HCT116 (cell line): ENCODE results near the gene HSD3B2.

Experiments
- CEBPB ChIP-seq: IDR thresholded peaks from 2 replicates; pipeline ENCODE4 v1.6.1; 2012; ENCODE audit warnings: low read depth
- CTCF ChIP-seq, 3 experiments: fragments of 200-600 bp in 1 of 3; sonication (generic) in 1 of 3; IDR thresholded peaks in 2 of 3; conservative IDR thresholded peaks in 1 of 3; 2 replicates each; pipeline ENCODE4 v1.5.1; 2012 to 2017; ENCODE audit warnings: low read depth in 2 of 3, low read length in 2 of 3, antibody characterized with exemption in 1 of 3, borderline replicate concordance in 1 of 3, control low read depth in 1 of 3, mild to moderate bottlenecking in 1 of 3, mixed read lengths in 1 of 3, mixed run types in 1 of 3, moderate library complexity in 1 of 3; ENCODE audit not compliant: insufficient read depth in 1 of 3
- EGR1 ChIP-seq: IDR thresholded peaks from 2 replicates; pipeline ENCODE4 v1.6.1; 2012; ENCODE audit warnings: low read depth
- EZH2 ChIP-seq: fragments of 200-600 bp; sonication (generic); IDR thresholded peaks from 2 replicates; pipeline ENCODE4 v1.6.1; 2017; ENCODE audit warnings: antibody characterized with exemption, mixed run types
- JUND ChIP-seq: IDR thresholded peaks from 2 replicates; pipeline ENCODE4 v1.6.1; 2012
- POLR2A ChIP-seq: IDR thresholded peaks from 2 replicates; pipeline ENCODE4 v1.7.0; 2011; ENCODE audit warnings: borderline replicate concordance; ENCODE audit not compliant: insufficient read depth, insufficient read length; ENCODE audit errors: extremely low read depth
- ZNF274 ChIP-seq: fragments of 200-500 bp; sonication (Bioruptor generic); IDR thresholded peaks from 2 replicates; pipeline ENCODE4 v1.6.1; 2014; ENCODE audit warnings: mild to moderate bottlenecking, low read depth, low read length, inconsistent platforms

- TF ChIP-seq CTCF (IDR thresholded peaks at IDR 0.05 in 2 of 3, conservative IDR thresholded peaks at IDR 0.05 in 1 of 3; ENCODE audit: borderline replicate concordance in 1 of 3, insufficient read depth in 1 of 3, low read depth in 2 of 3, low read length in 2 of 3) (no peak), EZH2 (no peak), CEBPB (no peak), JUND (no peak), EGR1 (no peak), POLR2A (no peak), ZNF274 (no peak)
Observed at GRCh38 chr1:119380983-119381662, 33.8 kb upstream of the HSD3B2 start.
